IPS-15b (cell line): ENCODE results near the gene LRP1B.

Experiments used
- H3K27me3 ChIP-seq: one replicate; pipeline ENCODE4 v1.6.1; 2013; ENCODE audit warnings: low read length; ENCODE audit not compliant: control insufficient read depth, insufficient read depth
- H3K36me3 ChIP-seq: one replicate; pipeline ENCODE4 v1.6.1; 2013; ENCODE audit warnings: low read length; ENCODE audit not compliant: control insufficient read depth, insufficient read depth
- H3K4me1 ChIP-seq: one replicate; pipeline ENCODE4 v1.6.1; 2013; ENCODE audit warnings: mild to moderate bottlenecking, low read length; ENCODE audit not compliant: control insufficient read depth, insufficient read depth
- H3K4me3 ChIP-seq: one replicate; pipeline ENCODE4 v1.5.1; 2013; ENCODE audit warnings: low read depth, low read length
- H3K9ac ChIP-seq: one replicate; pipeline ENCODE4 v1.6.1; 2013; ENCODE audit warnings: low read depth, mild to moderate bottlenecking, low read length
- H3K9me3 ChIP-seq: one replicate; pipeline ENCODE4 v1.6.1; 2013; ENCODE audit warnings: mild to moderate bottlenecking, low read length; ENCODE audit not compliant: control insufficient read depth, insufficient read depth

LRP1B gene

DNA sequence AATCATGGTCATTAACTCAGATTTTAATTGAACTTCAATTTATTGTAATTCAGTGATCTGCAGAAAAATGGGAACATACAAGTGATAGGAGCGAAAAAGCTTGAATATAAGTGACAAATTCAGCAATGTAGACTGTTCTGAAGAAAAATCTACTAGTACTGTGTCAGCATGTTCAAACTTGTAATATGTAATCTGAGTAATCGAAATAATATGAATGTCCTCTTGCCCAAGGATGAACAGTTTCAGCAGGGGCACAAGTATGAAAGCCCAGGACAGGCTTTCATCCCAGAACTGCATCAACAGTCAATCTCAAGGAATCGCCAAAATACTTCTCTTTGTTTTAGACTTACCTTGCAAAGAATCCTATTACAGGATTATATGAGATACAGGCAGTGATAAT, 1110.5 kb downstream of the LRP1B start:
- Histone ChIP-seq H3K4me3 (no peak overlapping the region), H3K9ac (no peak overlapping the region), H3K4me1 (no peaks in the 10 kb centered on the region), H3K9me3 (no peaks in the 10 kb centered on the region), H3K27me3 (no peaks in the 10 kb centered on the region), H3K36me3 (no peaks in the 10 kb centered on the region)

DNA sequence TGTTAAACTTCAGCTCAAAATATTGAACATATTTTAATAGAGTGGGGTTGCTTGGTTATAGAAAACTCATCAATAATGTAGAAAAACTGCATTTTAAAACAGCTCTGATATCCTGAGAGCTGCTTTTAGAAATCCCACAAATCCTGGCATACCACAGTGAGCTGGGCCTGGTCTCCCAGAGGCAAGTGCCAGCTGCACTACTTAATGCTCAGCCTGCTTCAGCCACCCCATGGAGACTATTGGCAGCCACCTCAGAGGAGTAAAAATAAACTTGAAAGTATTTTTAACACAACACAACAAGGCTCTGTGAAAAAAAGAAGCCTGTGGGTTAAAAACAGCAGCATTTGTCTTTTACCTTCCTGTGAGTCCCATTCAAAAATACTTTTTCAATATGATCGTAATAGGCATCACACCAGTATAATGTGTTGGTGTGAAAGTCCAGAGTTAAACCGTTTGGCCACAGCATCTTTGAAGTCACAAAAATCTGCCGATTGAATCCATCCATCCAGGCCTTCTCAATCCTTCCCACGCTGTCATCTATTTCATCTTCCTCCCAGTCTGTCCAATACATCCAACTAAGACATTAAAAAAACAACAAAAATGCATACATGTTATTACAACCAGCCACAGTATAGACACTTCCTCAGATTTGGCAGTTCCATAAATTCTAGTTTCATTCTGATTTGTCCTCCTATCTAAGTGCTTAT, 1115.3 kb downstream of the LRP1B start:
- H3K9ac ChIP-seq, result no peak overlapping the region
- no peaks in the 10 kb centered on the region for H3K9me3 ChIP-seq
- H3K4me1 ChIP-seq, result no peaks in the 10 kb centered on the region
- no peaks in the 10 kb centered on the region for H3K27me3 ChIP-seq
- no peak overlapping the region for H3K4me3 ChIP-seq
- no peaks in the 10 kb centered on the region for H3K36me3 ChIP-seq

DNA sequence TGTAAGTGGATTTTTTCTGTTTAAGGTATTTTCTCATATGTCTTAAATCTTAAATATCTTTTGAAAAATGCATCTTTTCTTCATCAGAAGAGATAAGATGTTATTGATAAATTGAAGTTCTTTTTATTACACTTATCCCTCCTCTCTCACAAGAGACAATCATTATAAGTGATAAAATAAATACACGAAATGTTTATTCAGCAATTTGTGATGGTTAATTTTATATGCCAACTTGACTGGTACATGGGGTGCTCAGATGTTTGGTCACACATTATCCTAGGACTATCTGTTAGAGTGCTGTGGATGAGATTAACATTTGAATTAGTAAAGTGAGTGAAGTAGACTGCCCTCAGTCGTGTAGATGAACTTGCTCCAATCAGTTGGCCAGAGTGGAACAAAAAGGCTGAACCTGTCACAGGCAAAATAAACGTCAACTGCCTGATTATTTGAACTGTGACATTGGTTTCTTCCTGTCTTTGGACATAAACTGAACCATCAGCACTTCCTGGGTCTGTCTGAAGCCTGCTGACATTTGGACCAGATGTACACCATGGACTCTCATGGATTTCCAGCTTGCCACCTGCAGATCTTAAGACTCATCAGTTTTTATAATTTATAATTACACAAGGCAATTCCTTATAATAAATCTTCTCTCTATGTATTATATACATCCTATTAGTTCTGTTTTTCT, 1126.7 kb downstream of the LRP1B start:
- no peak overlapping the region for H3K9ac ChIP-seq
- no peaks in the 10 kb centered on the region for H3K9me3 ChIP-seq
- no peaks in the 10 kb centered on the region for H3K4me1 ChIP-seq
- H3K36me3 ChIP-seq, result no peaks in the 10 kb centered on the region
- H3K4me3 ChIP-seq, result no peak overlapping the region
- no peaks in the 10 kb centered on the region for H3K27me3 ChIP-seq

DNA sequence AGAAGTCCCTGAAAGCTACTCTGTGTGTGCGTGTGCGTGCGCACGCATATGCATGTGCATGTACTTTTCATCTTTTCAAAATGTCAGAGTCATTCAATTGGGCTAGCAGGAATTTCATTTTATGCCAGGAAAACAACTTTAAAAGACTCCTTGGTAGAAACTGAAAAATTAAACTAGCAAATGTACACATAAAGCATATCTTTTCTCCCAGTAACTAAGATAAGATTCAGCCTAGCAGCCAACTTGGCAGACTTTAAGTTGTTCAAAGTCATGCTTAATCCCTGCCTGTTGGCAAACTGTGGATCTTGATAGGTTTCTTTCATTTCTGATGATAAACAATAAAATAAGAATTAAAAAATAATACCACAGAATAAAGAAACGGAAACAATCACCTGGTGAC, 1129.1 kb downstream of the LRP1B start:
- H3K4me1 ChIP-seq, result no peaks in the 10 kb centered on the region
- no peaks in the 10 kb centered on the region for H3K9me3 ChIP-seq
- H3K36me3 ChIP-seq, result no peaks in the 10 kb centered on the region
- H3K27me3 ChIP-seq, result no peaks in the 10 kb centered on the region
- H3K4me3 ChIP-seq, result no peak overlapping the region
- no peak overlapping the region for H3K9ac ChIP-seq

DNA sequence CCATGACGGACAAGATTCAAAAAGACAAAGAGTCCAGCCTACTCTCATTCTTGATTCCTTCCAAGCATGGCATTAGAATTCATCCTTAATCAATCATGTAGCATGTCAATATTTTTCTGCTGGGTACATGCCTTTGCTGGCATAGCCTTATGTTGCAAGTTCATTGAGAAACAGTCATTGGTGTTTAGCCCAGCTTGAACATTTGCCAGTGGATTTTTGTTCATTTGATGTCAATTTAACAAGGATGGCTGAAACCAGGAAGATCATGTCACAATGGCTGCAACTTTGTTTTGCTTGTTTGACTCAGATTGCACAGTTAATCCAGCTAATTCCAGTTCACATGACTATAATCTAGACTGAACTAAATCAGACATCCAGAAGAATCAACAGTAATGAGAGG, 1132.2 kb downstream of the LRP1B start:
- Histone ChIP-seq H3K27me3 (no peaks in the 10 kb centered on the region), H3K4me1 (no peaks in the 10 kb centered on the region), H3K4me3 (no peak overlapping the region), H3K9ac (no peak overlapping the region), H3K36me3 (no peaks in the 10 kb centered on the region), H3K9me3 (no peaks in the 10 kb centered on the region)

DNA sequence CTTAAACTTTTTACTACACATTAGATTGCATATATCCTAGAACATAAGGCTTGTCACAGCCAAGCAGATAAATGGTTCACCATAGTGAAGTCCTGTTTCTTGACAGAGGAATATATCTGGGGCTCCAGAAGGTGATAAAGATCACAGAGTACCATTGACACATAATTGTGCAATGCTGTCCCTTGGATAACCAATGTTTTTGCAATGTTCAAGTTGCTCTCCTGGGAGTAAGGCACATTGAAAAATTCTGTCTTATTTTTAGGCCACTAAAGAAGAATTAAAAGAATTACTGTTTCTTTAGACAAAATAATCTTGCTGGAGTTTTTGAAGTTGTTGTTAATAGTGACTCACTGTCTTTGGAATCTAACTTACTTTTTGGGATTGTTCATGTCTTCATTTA, 1132.8 kb downstream of the LRP1B start:
- Histone ChIP-seq H3K36me3 (no peaks in the 10 kb centered on the region), H3K9ac (no peak overlapping the region), H3K4me1 (no peaks in the 10 kb centered on the region)

DNA sequence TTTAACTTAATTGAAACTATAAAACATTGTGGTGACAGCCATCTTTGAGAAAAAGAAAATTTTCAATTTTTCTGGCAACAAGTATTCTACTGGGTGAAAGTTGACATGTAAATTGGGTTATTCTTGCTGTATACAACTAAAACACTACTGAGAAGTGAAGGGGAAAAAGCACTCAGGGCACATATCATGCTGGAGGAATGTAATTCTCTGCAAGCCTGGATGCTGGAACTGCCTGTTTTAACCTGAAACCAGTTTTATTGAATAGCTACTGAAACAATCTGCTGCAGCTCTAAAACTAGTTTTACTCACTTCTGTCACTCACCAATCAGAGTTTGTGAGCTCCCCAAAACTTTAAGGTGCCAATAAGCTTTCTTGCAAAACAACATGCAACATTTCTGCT, 1136.0 kb downstream of the LRP1B start:
- H3K4me1 ChIP-seq, result no peaks in the 10 kb centered on the region
- H3K4me3 ChIP-seq, result no peak overlapping the region
- H3K9me3 ChIP-seq, result no peaks in the 10 kb centered on the region
- no peaks in the 10 kb centered on the region for H3K36me3 ChIP-seq
- no peaks in the 10 kb centered on the region for H3K27me3 ChIP-seq
- H3K9ac ChIP-seq, result no peak overlapping the region

More for the DNA sequence above, 1132.8 kb downstream of the LRP1B start:
- no peak overlapping the region for H3K4me3 ChIP-seq
- no peaks in the 10 kb centered on the region for H3K27me3 ChIP-seq
- no peaks in the 10 kb centered on the region for H3K9me3 ChIP-seq

DNA sequence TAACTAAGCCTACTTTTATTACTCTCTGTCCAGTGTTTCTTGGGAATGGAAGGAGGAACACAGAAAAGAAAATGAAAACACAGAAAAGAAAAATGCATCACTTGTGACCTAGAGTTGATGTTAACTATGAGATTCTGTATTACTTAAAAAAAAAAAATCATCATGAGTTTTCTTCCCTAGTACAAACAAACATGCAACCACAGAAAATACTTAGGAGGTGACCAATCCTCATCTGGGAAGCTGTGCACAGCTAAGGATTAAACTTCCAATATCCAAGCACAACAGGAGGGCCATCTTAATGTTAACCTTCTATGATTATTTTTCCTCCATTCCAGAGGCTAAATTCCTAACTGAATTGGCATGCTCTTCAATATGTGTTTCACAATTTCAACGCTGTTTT, 1140.4 kb downstream of the LRP1B start:
- H3K9ac ChIP-seq, result no peak overlapping the region
- H3K4me3 ChIP-seq, result no peak overlapping the region
- no peaks in the 10 kb centered on the region for H3K27me3 ChIP-seq
- no peaks in the 10 kb centered on the region for H3K9me3 ChIP-seq
- no peaks in the 10 kb centered on the region for H3K36me3 ChIP-seq
- H3K4me1 ChIP-seq, result peaks cover 4% of the 10 kb centered on the region

DNA sequence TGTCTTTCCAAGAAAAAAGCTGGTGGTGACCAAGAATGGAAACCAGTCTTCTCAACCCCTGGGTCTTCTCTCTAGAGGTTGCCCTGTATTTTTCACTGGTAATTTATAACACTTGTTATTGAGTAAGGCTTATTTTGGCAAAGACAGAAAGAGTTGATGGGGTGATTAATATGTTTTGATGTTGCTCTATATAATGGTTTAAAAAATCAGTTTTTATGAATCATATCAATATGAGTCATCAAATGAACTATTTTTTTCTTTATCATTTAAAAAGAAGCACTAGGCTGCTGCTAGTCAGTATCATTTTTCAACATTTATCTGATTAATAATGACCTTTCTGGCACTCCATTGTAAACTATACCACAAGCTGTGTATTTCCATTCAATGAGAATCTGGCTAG, 1142.2 kb downstream of the LRP1B start:
- no peaks in the 10 kb centered on the region for H3K36me3 ChIP-seq
- no peaks in the 10 kb centered on the region for H3K9me3 ChIP-seq
- H3K4me1 ChIP-seq, result peaks cover 4% of the 10 kb centered on the region
- no peaks in the 10 kb centered on the region for H3K27me3 ChIP-seq
- H3K9ac ChIP-seq, result no peak overlapping the region
- H3K4me3 ChIP-seq, result no peak overlapping the region

DNA sequence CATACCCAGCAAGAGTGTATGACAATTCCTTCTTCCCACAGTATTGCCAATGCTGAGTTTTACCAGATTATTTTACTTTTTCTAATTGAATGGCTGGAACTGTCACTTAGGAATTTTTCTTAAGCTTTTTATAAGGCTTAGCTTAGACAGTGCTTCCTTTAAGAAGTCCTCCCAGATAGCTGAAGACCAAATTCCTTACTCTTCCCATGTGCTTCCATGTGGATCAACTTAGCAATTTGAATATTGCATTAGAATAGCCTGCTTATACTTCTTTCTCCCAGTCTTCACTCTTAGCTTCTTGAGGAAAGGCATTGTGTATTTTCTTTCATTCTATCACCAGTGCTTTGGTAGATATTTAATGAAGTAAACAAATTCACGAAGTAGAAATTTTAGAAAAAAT, 1144.4 kb downstream of the LRP1B start:
- H3K36me3 ChIP-seq, result no peaks in the 10 kb centered on the region
- H3K9ac ChIP-seq, result no peak overlapping the region
- peaks cover 4% of the 10 kb centered on the region for H3K4me1 ChIP-seq
- no peaks in the 10 kb centered on the region for H3K27me3 ChIP-seq
- H3K4me3 ChIP-seq, result no peak overlapping the region
- no peaks in the 10 kb centered on the region for H3K9me3 ChIP-seq

DNA sequence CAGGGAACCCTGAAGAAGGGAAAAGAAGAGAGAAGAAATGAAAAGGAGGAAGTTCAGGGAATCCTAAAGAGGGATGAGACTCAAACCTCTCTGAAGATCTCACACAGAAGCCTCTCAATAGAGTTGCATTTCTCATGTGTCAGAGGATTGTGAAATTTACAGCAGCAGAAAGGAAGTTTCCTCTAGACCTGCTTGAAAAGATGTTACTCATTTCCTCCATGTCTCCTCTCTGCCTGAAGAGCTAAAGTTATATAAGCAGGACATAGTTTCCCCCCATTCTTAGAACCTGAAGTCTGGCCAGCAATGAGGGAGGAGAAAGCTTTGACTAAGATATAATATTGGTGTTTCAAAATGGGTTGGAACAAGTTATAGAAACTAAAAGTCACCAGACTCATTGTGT, 1155.6 kb downstream of the LRP1B start:
- H3K9me3 ChIP-seq, result no peaks in the 10 kb centered on the region
- H3K4me1 ChIP-seq, result peaks cover 2% of the 10 kb centered on the region
- no peak overlapping the region for H3K9ac ChIP-seq
- H3K4me3 ChIP-seq, result no peak overlapping the region
- H3K27me3 ChIP-seq, result no peaks in the 10 kb centered on the region
- no peaks in the 10 kb centered on the region for H3K36me3 ChIP-seq

DNA sequence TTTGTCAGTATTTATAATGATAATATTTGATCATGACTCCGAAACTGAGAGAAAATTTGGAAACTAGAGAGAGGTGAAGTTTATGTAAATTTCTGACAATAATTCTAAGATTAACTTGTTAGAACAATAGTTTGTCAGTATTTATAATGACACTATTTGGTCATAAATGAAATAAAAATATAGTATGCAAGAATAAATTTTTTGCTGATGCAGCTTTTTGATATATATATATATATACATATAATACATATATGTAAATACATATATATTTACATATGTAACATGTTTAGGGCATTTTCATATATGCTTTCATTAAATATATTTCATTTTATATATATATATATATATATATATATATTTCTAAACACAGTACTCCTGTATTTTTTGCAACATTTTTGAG, 1158.1 kb downstream of the LRP1B start:
- Histone ChIP-seq H3K4me1 (peaks cover 2% of the 10 kb centered on the region), H3K9ac (no peak overlapping the region), H3K9me3 (no peaks in the 10 kb centered on the region), H3K36me3 (no peaks in the 10 kb centered on the region), H3K27me3 (no peaks in the 10 kb centered on the region), H3K4me3 (no peak overlapping the region)
